ENCODE measurements around the gene CKAP5.
"Not testable (repeated sequence)": the region's sequence is repeated elsewhere in the genome, so short reads cannot be mapped to it uniquely, and the experiment has no call there.

CKAP5 gene

DNA sequence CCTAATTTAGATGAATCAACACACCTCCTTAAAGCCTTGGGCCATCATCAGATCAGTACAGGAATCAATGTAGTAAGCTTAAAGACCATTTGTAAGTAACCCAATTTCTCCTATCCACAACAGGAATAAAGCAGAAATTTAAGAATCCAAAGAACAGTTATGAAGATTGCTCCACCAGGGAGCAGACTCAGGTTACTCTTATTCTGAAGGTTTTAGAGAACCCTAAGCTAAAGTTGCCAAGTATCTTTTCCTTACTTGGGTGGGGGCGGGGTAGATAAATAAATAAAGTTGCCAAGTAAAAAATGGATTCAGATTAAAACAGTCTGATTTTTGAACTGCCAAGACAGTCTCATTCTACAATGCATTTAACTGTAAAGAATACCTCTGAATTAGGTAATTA, 18.1 kb downstream of the CKAP5 start:
- TF ChIP-seq, protein P1, sequence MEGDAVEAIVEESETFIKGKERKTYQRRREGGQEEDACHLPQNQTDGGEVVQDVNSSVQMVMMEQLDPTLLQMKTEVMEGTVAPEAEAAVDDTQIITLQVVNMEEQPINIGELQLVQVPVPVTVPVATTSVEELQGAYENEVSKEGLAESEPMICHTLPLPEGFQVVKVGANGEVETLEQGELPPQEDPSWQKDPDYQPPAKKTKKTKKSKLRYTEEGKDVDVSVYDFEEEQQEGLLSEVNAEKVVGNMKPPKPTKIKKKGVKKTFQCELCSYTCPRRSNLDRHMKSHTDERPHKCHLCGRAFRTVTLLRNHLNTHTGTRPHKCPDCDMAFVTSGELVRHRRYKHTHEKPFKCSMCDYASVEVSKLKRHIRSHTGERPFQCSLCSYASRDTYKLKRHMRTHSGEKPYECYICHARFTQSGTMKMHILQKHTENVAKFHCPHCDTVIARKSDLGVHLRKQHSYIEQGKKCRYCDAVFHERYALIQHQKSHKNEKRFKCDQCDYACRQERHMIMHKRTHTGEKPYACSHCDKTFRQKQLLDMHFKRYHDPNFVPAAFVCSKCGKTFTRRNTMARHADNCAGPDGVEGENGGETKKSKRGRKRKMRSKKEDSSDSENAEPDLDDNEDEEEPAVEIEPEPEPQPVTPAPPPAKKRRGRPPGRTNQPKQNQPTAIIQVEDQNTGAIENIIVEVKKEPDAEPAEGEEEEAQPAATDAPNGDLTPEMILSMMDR (IDR thresholded peaks at IDR 0.05; ENCODE audit: borderline replicate concordance, insufficient read depth, low read depth, low read length), result no peak
- no peak overlapping the region for H3K4me3 ChIP-seq (ENCODE audit: low read depth, low read length)

DNA sequence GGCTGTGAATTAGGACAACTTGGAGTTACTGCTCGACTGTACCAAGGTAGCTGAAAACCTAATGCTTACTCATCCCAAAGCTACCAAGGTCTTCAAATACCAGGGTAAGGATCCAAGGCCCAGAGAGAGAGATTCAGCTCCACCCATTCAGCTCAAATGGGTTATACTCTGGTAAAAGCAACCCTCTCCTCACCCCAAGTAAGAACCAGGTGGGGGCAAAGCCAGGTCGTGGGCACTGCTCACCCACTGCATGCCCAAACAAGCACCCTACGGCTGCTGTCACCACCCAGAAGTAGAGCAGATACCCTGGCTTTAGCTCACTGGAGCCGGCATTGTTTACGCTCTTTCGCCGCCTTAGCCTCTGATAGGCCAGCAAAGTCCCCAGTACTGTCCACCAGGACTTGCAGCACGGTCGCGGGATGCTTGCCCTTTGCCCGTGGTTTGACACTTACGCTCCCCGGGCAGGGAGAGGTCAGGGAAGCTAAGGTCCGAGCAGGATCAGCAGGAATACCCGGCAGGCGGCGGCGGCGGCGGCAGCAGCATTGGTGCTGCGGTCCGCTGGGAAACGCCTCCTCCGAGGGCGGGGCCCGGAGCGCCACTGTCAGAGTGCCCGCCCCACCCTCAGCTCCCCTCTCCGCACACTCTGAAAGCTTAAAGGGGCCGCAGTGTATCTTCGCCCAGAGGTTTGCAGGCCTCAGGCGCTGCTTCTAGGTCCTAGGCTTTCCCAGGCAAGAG, 19.6 kb downstream of the CKAP5 start:
- no peak overlapping the region for H3K4me3 ChIP-seq (ENCODE audit: low read depth, low read length)
- TF ChIP-seq, protein P1 (IDR thresholded peaks at IDR 0.05; ENCODE audit: borderline replicate concordance, insufficient read depth, low read depth, low read length), result no peak

DNA sequence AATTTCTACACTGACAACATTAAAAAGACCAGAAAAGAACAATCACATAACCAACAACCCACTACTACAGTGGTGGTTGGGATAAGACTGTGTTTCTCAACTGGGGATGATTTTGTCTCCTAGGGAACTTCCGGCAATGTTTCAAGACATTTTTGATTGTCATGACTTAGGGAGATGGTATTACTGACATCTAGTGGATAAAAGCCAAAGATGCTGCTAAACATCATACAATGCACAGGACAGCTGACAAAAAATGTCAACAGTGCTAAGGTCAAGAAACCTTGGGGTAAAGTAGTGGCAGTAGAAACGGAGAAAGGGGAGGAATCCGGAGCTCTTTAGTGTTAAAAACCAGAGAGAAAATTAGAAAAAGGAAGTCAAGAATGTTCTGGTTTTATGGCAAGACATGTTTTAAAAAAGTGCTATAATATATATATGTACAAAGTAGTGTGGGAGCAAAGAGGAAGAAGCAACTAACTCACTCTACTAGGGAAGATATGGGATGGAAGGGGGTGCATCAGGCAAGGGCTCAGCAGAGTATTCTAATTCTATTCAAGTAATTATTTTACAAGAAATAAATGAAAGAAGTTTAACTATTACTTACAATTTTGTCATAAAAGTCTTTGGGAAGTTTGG, 37.2 kb downstream of the CKAP5 start:
- H3K4me3 ChIP-seq (ENCODE audit: low read depth, low read length), result no peak overlapping the region
- TF ChIP-seq, protein P1 (IDR thresholded peaks at IDR 0.05; ENCODE audit: borderline replicate concordance, insufficient read depth, low read depth, low read length), result peak; percentile 33; the same call in 1 of the 2 replicates

DNA sequence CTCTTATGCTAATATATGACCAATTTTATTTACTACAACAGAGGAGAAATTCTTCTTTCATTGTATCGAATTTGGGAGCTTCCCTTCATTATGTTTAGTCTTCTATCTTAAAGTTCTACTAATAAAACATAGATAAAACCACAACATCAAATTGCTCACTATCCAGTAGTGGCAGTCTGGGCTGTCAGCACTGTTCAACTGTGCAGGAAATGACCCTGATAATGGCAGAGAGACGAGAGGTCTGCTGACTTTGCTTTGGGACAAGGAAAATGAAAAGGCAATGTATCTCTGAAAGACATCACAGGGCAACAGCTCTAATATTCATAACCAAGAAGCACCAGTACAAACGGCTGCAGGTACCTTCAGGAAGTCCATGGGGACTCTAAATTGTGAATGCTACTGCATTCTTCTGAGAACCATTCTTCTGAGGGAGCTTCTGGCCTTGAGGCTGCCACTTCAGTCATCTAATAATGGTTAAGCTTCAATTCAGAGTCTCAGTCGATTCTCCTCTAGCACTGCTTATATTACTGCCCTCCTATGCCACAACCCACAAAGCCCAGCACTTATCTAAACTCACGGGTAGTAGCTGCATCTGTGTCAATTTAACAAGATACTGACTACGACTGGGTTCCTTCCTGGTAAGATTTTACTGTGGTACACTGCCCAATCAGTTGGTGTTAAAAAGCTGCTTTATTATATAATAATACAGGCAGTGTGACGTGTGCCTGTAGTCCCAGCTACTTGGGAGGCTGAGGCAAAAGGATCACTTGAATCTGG, 44.2 kb downstream of the CKAP5 start:
- no peak overlapping the region for H3K4me3 ChIP-seq (ENCODE audit: low read depth, low read length)
- TF ChIP-seq, protein P1 (IDR thresholded peaks at IDR 0.05; ENCODE audit: borderline replicate concordance, insufficient read depth, low read depth, low read length), result no peak

DNA sequence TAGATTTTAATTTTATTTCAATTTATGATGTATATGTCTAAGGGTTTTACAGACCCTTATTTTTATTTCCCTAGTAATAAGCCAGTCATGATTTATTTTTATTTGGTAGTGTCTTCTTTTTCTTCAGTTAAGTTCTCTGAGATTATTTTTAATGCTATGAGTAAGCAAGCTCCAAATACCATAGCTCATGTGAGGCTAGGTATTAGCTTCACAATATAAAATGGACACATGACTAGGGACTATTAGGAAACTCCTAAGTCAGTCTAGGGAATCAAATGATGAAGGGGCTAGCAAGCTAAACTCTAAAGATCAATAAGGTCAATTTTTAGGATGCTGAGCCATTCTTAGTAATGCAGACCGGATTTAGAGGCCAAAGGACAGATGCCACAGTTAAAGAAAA, 45.9 kb downstream of the CKAP5 start:
- TF ChIP-seq, protein P1 (IDR thresholded peaks at IDR 0.05; ENCODE audit: borderline replicate concordance, insufficient read depth, low read depth, low read length), result no peak
- H3K4me3 ChIP-seq (ENCODE audit: low read depth, low read length), result no peak overlapping the region

DNA sequence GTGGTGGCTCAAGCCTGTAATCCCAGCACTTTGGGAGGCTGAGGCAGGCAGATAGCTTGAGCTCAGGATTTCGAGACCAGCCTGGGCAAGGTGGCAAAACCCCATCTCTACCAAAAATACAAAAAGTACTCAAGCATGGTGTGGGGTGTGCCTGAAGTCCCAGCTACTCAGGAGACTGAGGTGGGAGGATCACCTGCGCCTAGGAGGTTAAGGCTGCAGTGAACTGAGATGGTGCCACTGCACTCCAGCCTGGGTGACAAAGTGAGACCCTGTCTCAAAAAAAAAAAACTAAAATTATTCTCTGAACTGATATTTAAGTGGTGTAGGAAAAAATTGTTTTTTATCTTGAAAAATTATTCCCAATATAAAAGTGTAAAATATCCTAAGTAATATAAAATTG, 46.4 kb downstream of the CKAP5 start:
- H3K4me3 ChIP-seq (ENCODE audit: low read depth, low read length), result not testable (repeated sequence)

DNA sequence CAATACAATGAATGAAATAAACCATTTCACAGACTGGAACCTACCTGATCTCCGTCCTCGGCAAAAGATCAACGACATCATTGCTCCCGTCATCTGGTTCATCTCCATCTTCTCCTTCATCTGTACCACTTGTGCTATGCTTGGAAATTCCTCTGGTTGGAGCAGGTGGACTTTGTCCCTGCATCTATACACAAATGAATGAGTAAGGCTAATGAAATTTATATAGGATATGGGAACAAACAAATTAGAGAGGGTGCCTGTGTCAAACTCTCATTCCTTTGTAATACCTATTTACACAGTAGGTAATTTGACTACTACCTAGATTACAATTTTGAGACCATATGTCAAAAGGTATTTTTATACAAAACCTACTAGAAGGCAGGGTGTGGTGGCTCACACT, 67.7 kb downstream of the CKAP5 start:
- no peak overlapping the region for H3K4me3 ChIP-seq (ENCODE audit: low read depth, low read length)
- TF ChIP-seq, protein P1 (IDR thresholded peaks at IDR 0.05; ENCODE audit: borderline replicate concordance, insufficient read depth, low read depth, low read length), result no peak
